IMR-90 (cell line): ENCODE data around the gene MPPED2. TPM values are rescaled to one million over a fixed set of nuclear protein-coding genes. Genes with fewer than 3 reads are reported as not detected.

Experiments
- ATAC-seq: fragments of 200-7000 bp; cut with Tn5 transposase; 2 replicates; pipeline ENCODE4 v1.9.1; 2020; ENCODE audit warnings: low read depth, mild to moderate bottlenecking, moderate library complexity
- BruUV-seq: library from RNA; stranded (reverse); fragments of 400-500 nt; replicated peaks from 2 replicates; lab custom pipeline; 2021; lab: Mats Ljungman, UMichigan
- CTCF ChIA-PET: fragments of 300-600 bp; formaldehyde crosslinking; extraction: SDS; loops from one replicate; lab custom pipeline; 2021; ENCODE audit warnings: antibody characterized with exemption; lab: Yijun Ruan, JAX
- POLR2A ChIA-PET: fragments of 300-600 bp; sonication (Branson Sonifier 250); formaldehyde crosslinking; loops from one replicate; lab custom pipeline; 2022; ENCODE audit warnings: antibody characterized with exemption; ENCODE audit not compliant: unreplicated experiment; lab: Charles Lee
- DNase-seq: peaks from one replicate; pipeline ENCODE4 v3.0.0; 2013
- H2AFZ ChIP-seq: replicated peaks from 2 replicates; pipeline ENCODE3; 2013; ENCODE audit warnings: low read length, mild to moderate bottlenecking; ENCODE audit not compliant: poor library complexity
- H2AK5ac ChIP-seq: 2 replicates; pipeline ENCODE4 v1.6.1; 2013; ENCODE audit warnings: low read depth, low read length, inconsistent platforms
- H2AK9ac ChIP-seq: replicated peaks from 2 replicates; pipeline ENCODE3; 2013; ENCODE audit warnings: mild to moderate bottlenecking, low read depth, low read length, moderate library complexity; ENCODE audit not compliant: poor library complexity
- H2BK120ac ChIP-seq: 2 replicates; pipeline ENCODE4 v1.6.1; 2013; ENCODE audit warnings: low read depth, low read length, inconsistent platforms
- H2BK15ac ChIP-seq: 3 replicates; pipeline ENCODE4 v1.6.1; 2013; ENCODE audit warnings: low read depth, low read length, inconsistent platforms
- H2BK20ac ChIP-seq: 2 replicates; pipeline ENCODE4 v1.6.1; 2013; ENCODE audit warnings: low read depth, mild to moderate bottlenecking, inconsistent platforms, low read length, moderate library complexity
- H2BK5ac ChIP-seq: 2 replicates; pipeline ENCODE4 v1.6.1; 2013; ENCODE audit warnings: mild to moderate bottlenecking, low read depth, low read length, inconsistent platforms; ENCODE audit not compliant: poor library complexity, severe bottlenecking
- H3K14ac ChIP-seq: replicated peaks from 2 replicates; pipeline ENCODE4 v1.6.1; 2013; ENCODE audit warnings: low read depth, low read length, inconsistent platforms
- H3K18ac ChIP-seq: 2 replicates; pipeline ENCODE4 v1.6.1; 2013; ENCODE audit warnings: low read depth, low read length, control low read depth
- H3K23ac ChIP-seq: 2 replicates; pipeline ENCODE4 v1.6.1; 2013; ENCODE audit warnings: low read depth, low read length, inconsistent platforms
- H3K27ac ChIP-seq: 2 replicates; pipeline ENCODE4 v1.5.1; 2013; ENCODE audit warnings: mild to moderate bottlenecking, control low read depth, low read length; ENCODE audit not compliant: insufficient read depth
- H3K27me3 ChIP-seq: 2 replicates; pipeline ENCODE4 v1.6.1; 2013; ENCODE audit warnings: low read length; ENCODE audit not compliant: control insufficient read depth, insufficient read depth
- H3K36me3 ChIP-seq: 2 replicates; pipeline ENCODE4 v1.6.1; 2013; ENCODE audit warnings: low read length, mixed read lengths; ENCODE audit not compliant: control insufficient read depth, insufficient read depth
- H3K4ac ChIP-seq: 2 replicates; pipeline ENCODE4 v1.6.1; 2013; ENCODE audit warnings: low read depth, low read length, inconsistent platforms
- H3K4me1 ChIP-seq: 2 replicates; pipeline ENCODE4 v1.6.1; 2013; ENCODE audit warnings: low read length, mixed read lengths; ENCODE audit not compliant: control insufficient read depth, insufficient read depth
- H3K4me2 ChIP-seq: 2 replicates; pipeline ENCODE4 v1.6.1; 2013; ENCODE audit warnings: low read depth, mild to moderate bottlenecking, control low read depth, low read length, moderate library complexity
- H3K4me3 ChIP-seq: 2 replicates; pipeline ENCODE4 v1.5.1; 2013; ENCODE audit warnings: low read depth, mild to moderate bottlenecking, control low read depth, low read length, moderate library complexity; ENCODE audit not compliant: insufficient read depth
- H3K56ac ChIP-seq: 2 replicates; pipeline ENCODE4 v1.6.1; 2013; ENCODE audit warnings: low read length, inconsistent platforms; ENCODE audit not compliant: insufficient read depth; ENCODE audit errors: extremely low read depth
- H3K79me1 ChIP-seq, 2 experiments: 2 replicates each; pipeline ENCODE4 v1.6.1; 2013; ENCODE audit warnings: low read length in 2 of 2, inconsistent platforms in 1 of 2, low read depth in 1 of 2
- H3K9ac ChIP-seq: 2 replicates; pipeline ENCODE4 v1.6.1; 2013; ENCODE audit warnings: low read depth, low read length, control low read depth
- H3K9me1 ChIP-seq: 2 replicates; pipeline ENCODE4 v1.6.1; 2013; ENCODE audit warnings: low read length, inconsistent platforms; ENCODE audit not compliant: insufficient read depth
- H3K9me3 ChIP-seq: 2 replicates; pipeline ENCODE4 v1.6.1; 2013; ENCODE audit warnings: low read length; ENCODE audit not compliant: control insufficient read depth, insufficient read depth
- H4K20me1 ChIP-seq: 2 replicates; pipeline ENCODE4 v1.6.1; 2013; ENCODE audit warnings: low read length, inconsistent platforms; ENCODE audit not compliant: insufficient read depth
- H4K5ac ChIP-seq: 2 replicates; pipeline ENCODE4 v1.6.1; 2013; ENCODE audit warnings: mild to moderate bottlenecking, low read depth, low read length, control low read depth
- H4K8ac ChIP-seq, 2 experiments: 2 replicates each; pipeline ENCODE4 v1.6.1; 2013; ENCODE audit warnings: low read depth in 2 of 2, low read length in 2 of 2, control low read depth in 1 of 2, inconsistent platforms in 1 of 2
- H4K91ac ChIP-seq: 2 replicates; pipeline ENCODE4 v1.6.1; 2013; ENCODE audit warnings: low read depth, low read length, inconsistent platforms; ENCODE audit not compliant: insufficient read depth
- MXI1 ChIP-seq: IDR thresholded peaks from 2 replicates; pipeline ENCODE4 v1.6.1; 2012; ENCODE audit warnings: low read depth, mild to moderate bottlenecking, low read length, moderate library complexity, borderline replicate concordance
- WGBS, 2 experiments: methylation state at CpG; one replicate each; pipeline versions ENCODE4 v1.1.5 to v1.1.7; 2013; ENCODE audit warnings: missing lambda C conversion rate in 2 of 2; ENCODE audit not compliant: insufficient read length in 1 of 2; ENCODE audit errors: extremely low coverage in 2 of 2; 5-methylcytosine and 5-hydroxymethylcytosine counted together
- dilution Hi-C: fragments of 300-500 bp; cut with HindIII; formaldehyde crosslinking; loops from one replicate; pipeline ENCODE4 v1.14.3; 2018; ENCODE audit warnings: low sequenced_read_pairs; ENCODE audit not compliant: unreplicated experiment
- in situ Hi-C: fragments of 300-500 bp; cut with MboI; formaldehyde crosslinking; loops from 3 replicates; pipeline ENCODE4 v1.14.3; 2019; ENCODE audit warnings: low sequenced_read_pairs, inconsistent platforms, mixed read lengths
- intact Hi-C: fragments of 100-400 bp; cut with micrococcal nuclease; formaldehyde crosslinking; loops from 2 replicates; pipeline ENCODE4 v1.10.0; 2022
- polyA plus RNA-seq, 3 experiments: library from polyadenylated mRNA; depleted of rRNA; stranded (reverse); fragments of >200 nt; gene quantifications; 2 replicates each; pipeline ENCODE4 v1.2.3, GENCODE V29; 2012; ENCODE audit warnings: low replicate concordance in 1 of 3
- total RNA-seq: library from RNA; depleted of rRNA; stranded (reverse); fragments of >200 nt; gene quantifications from 2 replicates; pipeline ENCODE4 v1.2.3, GENCODE V29; 2012

Gene MPPED2
- total and polyA plus RNA-seq, 2 of the 4 experiments (the other 2 are of a cell fraction), result 0.10 TPM; not detected in 1

DNA sequence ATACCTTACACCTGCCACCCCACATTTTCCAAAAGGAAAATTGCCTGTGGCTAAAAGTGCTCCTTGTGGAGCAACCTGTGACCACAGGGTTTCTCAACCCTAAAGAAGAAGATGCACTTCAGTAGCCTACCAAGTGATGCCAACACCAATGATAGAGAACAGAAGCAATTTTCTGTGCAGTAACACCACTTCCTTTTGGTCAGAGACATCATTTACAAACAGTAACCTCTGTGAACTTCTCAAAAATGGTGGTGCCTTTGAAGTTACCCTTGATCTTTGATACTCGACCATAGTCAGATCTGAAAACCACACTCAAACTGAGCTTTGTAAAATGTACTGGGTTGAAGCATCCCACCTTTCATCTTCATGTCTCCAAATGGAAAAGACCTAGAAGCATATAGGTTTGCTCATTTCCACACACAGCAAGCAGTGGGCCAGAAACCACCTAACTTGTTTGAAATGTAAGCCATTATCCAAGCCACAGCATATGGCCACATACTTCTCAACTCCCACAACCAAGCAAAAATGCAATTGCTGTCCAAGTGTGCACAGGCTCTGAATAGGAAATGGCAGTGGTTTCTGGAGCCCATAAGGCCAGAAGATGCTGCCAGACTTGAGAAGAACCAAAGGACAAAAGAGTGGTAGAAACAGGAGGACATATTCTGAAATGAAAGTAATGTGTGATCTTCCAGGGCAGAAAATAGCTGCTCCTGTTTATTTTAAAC is 24.3 kb downstream of the MPPED2 start:
- BruUV-seq, result no TSS peak
- Histone ChIP-seq H4K20me1 (no peaks in the 10 kb centered on the region), H2BK20ac (no peak overlapping the region), H3K23ac (no peak overlapping the region), H3K18ac (no peak overlapping the region), H3K36me3 (no peaks in the 10 kb centered on the region), H3K9ac (no peak overlapping the region), H3K9me1 (no peaks in the 10 kb centered on the region), H2BK5ac (no peak overlapping the region), H3K79me1 (no peaks in the 10 kb centered on the region), H2AK5ac (no peak overlapping the region), H3K4me1 (no peaks in the 10 kb centered on the region), H3K4ac (no peak overlapping the region), H4K5ac (no peak overlapping the region), H3K4me2 (no peak overlapping the region), H3K14ac (no peak overlapping the region), H3K56ac (no peak overlapping the region), H2BK120ac (no peak overlapping the region), H3K27ac (no peak overlapping the region), H4K8ac (no peak overlapping the region), H3K4me3 (no peak overlapping the region), H3K9me3 (no peaks in the 10 kb centered on the region), H2AFZ (no peak overlapping the region), H2BK15ac (no peak overlapping the region), H3K27me3 (no peaks in the 10 kb centered on the region), H2AK9ac (no peak overlapping the region), H4K91ac (no peak overlapping the region)
- no peak for ATAC-seq
- dilution Hi-C loops (no loop called here), in situ Hi-C loops (loop anchor here (5.0 kb wide), 1 partner anchor 50 kb away; no protein-coding TSS in a partner anchor), intact Hi-C loops (no loop called here)
- WGBS, 2 experiments, result no CpG with 5 or more reads among the region's 1 CpG
- ChIA-PET POLR2A (no interaction called here), CTCF (interaction anchor here (0.6 to 1.2 kb wide), 2 partner anchors 16 to 776 kb away, joined by 3 read pairs; no protein-coding TSS in a partner anchor)
- TF ChIP-seq MXI1, result no peak
- peak; percentile 42 for DNase-seq
